Smooth muscle cell (in vitro differentiated cells): Measurements from ENCODE around the gene ABHD16B. TPM values are rescaled to one million over a fixed set of nuclear protein-coding genes. Genes with fewer than 3 reads are reported as not detected.

Experiments
- DNase-seq: peaks from one replicate; lab custom pipeline; 2025; ENCODE audit not compliant: unreplicated experiment; lab: John Stamatoyannopoulos, UW
- H2AFZ ChIP-seq: fragments of 200-600 bp; sonication (generic); 2 replicates; pipeline ENCODE4 v1.6.0; 2016; ENCODE audit warnings: antibody characterized with exemption, low read depth, mild to moderate bottlenecking
- H3F3A ChIP-seq: fragments of 200-600 bp; sonication (generic); 2 replicates; pipeline ENCODE4 v1.6.0; 2017; ENCODE audit warnings: antibody characterized with exemption, low read depth
- H3K27ac ChIP-seq: fragments of 200-600 bp; sonication (generic); 2 replicates; pipeline ENCODE4 v1.5.1; 2016; ENCODE audit warnings: low read depth, mild to moderate bottlenecking
- H3K27me3 ChIP-seq: fragments of 200-600 bp; sonication (generic); 2 replicates; pipeline ENCODE4 v1.6.1; 2016; ENCODE audit warnings: low read depth, mild to moderate bottlenecking
- H3K36me3 ChIP-seq: fragments of 200-600 bp; sonication (generic); 2 replicates; pipeline ENCODE4 v1.5.1; 2016; ENCODE audit warnings: low read depth
- H3K4me1 ChIP-seq: fragments of 200-600 bp; sonication (generic); 2 replicates; pipeline ENCODE4 v1.5.1; 2016; ENCODE audit warnings: low read depth
- H3K4me2 ChIP-seq: fragments of 200-600 bp; sonication (generic); 2 replicates; pipeline ENCODE4 v1.6.0; 2016; ENCODE audit warnings: mild to moderate bottlenecking
- H3K4me3 ChIP-seq: fragments of 200-600 bp; sonication (generic); 2 replicates; pipeline ENCODE4 v1.5.1; 2016; ENCODE audit warnings: mild to moderate bottlenecking
- H3K79me2 ChIP-seq: fragments of 200-600 bp; sonication (generic); 2 replicates; pipeline ENCODE4 v1.6.0; 2016; ENCODE audit warnings: low read depth, mild to moderate bottlenecking
- H3K9ac ChIP-seq: fragments of 200-600 bp; sonication (generic); 2 replicates; pipeline ENCODE4 v1.6.0; 2016; ENCODE audit warnings: low read depth
- H3K9me3 ChIP-seq: fragments of 200-600 bp; sonication (generic); replicated peaks from 2 replicates; pipeline ENCODE4 v1.5.1; 2016; ENCODE audit warnings: low read depth
- H4K20me1 ChIP-seq: fragments of 200-600 bp; sonication (generic); 2 replicates; pipeline ENCODE4 v1.6.0; 2016; ENCODE audit warnings: low read depth
- CTCF ChIP-seq: fragments of 200-600 bp; sonication (generic); IDR thresholded peaks from 2 replicates; pipeline ENCODE4 v1.5.1; 2017; ENCODE audit warnings: borderline replicate concordance, mild to moderate bottlenecking, antibody characterized with exemption; ENCODE audit not compliant: insufficient read depth, poor library complexity, severe bottlenecking
- WGBS: methylation state at CpG from one replicate; pipeline ENCODE4 v1.1.7; 2016; ENCODE audit warnings: low lambda C conversion rate; 5-methylcytosine and 5-hydroxymethylcytosine counted together
- polyA plus RNA-seq: library from polyadenylated mRNA; unstranded; fragments of >200 nt; fragmentation: Nextera tagmentation; extraction: Ambion mirVana; gene quantifications from 2 replicates; pipeline ENCODE4 v1.2.1, GENCODE V29; 2016
- total RNA-seq: library from RNA; depleted of rRNA; stranded (reverse); fragments of >200 nt; gene quantifications from 2 replicates; pipeline ENCODE4 v1.2.3, GENCODE V29; 2014

Gene ABHD16B
- total RNA-seq, result not detected in 2 replicates
- polyA plus RNA-seq, result 0.31 TPM in 1 of 2 replicates, not detected in the other

DNA sequence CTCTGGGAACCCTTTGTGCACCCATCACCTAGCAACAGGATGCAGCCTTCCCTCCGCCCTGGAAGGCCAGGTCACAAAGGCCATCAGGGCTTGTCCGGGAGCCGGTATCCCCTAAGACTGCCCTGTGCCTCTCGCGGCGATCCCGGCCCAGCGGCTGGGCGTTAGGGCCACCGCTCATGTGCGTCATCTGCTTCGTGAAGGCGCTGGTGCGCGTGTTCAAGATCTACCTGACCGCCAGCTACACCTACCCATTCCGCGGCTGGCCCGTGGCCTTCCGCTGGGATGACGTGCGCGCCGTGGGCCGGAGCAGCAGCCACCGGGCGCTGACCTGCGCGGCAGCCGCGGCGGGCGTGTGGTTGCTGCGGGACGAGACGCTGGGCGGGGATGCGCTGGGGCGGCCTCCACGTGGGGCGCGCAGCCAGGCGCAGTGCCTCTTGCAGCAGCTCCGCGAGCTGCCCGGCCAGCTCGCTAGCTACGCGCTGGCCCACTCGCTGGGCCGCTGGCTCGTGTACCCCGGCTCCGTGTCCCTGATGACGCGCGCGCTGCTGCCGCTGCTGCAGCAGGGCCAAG lies at the start of gene ABHD16B:
TSS of gene ABHD16B (plus strand) at position 134 of the 570 bp plus-strand sequence. CDS start at position 177, 43 bp downstream.
- no peaks in the 10 kb centered on the region for H3F3A ChIP-seq
- no peaks in the 10 kb centered on the region for H3K27me3 ChIP-seq
- no peaks in the 10 kb centered on the region for H3K36me3 ChIP-seq
- no peak within 1 kb of the TSS for H3K9ac ChIP-seq
- H3K4me2 ChIP-seq, result no peak within 1 kb of the TSS
- TF ChIP-seq CTCF, result no peak
- H3K4me1 ChIP-seq, result peaks cover 19% of the 10 kb centered on the region
- no peaks in the 10 kb centered on the region for H3K9me3 ChIP-seq
- H3K79me2 ChIP-seq, result peaks cover 10% of the 10 kb centered on the region
- no peak within 1 kb of the TSS for H2AFZ ChIP-seq
- 98% methylated on average over 41 of the region's 59 CpGs for WGBS
- H3K27ac ChIP-seq, result no peak within 1 kb of the TSS
- DNase-seq, result no peak
- no peak within 1 kb of the TSS for H3K4me3 ChIP-seq
- peaks cover 3% of the 10 kb centered on the region for H4K20me1 ChIP-seq

DNA sequence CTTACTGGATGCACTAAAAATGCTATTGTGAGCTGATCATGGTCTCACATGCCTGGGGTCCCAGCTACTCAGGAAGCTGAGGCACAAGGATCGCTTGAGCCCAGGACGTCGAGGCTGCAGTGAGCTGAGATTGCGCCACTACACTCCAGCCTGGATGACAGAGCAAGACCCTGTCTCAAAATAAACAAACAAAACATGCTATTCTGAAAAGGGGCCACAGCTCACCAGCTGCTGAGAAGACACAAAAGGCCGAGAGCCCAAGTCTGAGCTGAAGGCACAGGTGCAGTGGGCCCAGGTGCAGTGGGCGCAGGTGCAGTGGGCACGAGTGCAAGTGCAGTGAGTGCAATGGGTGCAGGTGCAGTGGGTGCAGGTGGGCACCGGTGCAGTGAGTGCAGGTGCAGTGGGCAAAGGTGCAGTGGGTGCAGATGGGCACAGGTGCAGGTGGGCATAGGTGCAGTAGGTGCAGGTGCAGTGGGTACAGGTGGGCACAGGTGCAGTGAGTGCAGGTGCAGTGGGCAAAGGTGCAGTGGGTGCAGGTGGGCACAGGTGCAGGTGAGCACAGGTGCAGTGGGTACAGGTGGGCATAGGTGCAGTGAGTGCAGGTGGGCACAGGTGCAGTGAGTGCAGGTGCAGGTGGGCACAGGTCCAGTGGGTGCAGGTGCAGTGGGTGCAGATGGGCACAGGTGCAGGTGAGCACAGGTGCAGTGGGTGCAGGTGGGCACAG lies 46.2 kb upstream of the ABHD16B start:
- WGBS, result 90% methylated on average over 8 of the region's 8 CpGs
- Histone ChIP-seq H3K79me2 (peaks cover 2% of the 10 kb centered on the region), H3K9me3 (no peaks in the 10 kb centered on the region), H3K27me3 (no peaks in the 10 kb centered on the region), H3K9ac (no peak overlapping the region), H2AFZ (no peak overlapping the region), H3K27ac (no peak overlapping the region), H3F3A (no peaks in the 10 kb centered on the region), H3K4me3 (no peak overlapping the region), H4K20me1 (peaks cover 94% of the 10 kb centered on the region), H3K36me3 (no peaks in the 10 kb centered on the region), H3K4me2 (no peak overlapping the region), H3K4me1 (no peaks in the 10 kb centered on the region)
- no peak for DNase-seq
- no peak for TF ChIP-seq CTCF

DNA sequence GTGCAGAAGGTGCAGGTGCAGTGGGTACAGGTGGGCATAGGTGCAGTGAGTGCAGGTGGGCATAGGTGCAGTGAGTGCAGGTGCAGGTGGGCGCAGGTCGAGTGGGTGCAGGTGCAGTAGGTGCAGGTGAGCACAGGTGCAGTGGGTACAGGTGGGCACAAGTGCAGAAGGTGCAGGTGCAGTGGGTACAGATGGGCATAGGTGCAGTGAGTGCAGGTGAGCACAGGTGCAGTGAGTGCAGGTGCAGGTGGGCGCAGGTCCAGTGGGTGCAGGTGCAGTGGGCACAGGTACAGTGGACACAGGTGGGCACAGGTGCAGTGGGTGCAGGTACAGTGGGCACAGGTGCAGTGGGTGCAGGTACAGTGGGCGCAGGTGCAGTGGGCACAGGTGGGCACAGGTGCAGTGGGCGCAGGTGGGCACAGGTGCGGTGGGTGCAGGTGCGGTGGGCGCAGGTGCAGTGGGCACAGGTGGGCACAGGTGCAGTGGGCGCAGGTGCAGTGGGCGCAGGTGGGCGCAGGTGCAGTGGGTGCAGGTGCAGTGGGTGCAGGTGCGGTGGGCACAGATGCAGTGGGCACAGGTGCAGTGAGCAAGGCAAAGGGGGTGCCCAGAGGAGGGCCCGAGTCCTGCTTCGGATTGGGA lies 45.6 kb upstream of the ABHD16B start:
- no peaks in the 10 kb centered on the region for H3K4me1 ChIP-seq
- H3K27ac ChIP-seq, result no peak overlapping the region
- no peak overlapping the region for H3K4me2 ChIP-seq
- no peaks in the 10 kb centered on the region for H3K36me3 ChIP-seq
- H3F3A ChIP-seq, result no peaks in the 10 kb centered on the region
- WGBS, result 98% methylated on average over 8 of the region's 14 CpGs
- DNase-seq, result no peak
- peaks cover 2% of the 10 kb centered on the region for H3K79me2 ChIP-seq
- H3K27me3 ChIP-seq, result no peaks in the 10 kb centered on the region
- no peak for TF ChIP-seq CTCF
- no peak overlapping the region for H3K4me3 ChIP-seq
- no peaks in the 10 kb centered on the region for H3K9me3 ChIP-seq
- H4K20me1 ChIP-seq, result peaks cover 92% of the 10 kb centered on the region
- H2AFZ ChIP-seq, result no peak overlapping the region
- no peak overlapping the region for H3K9ac ChIP-seq
